GM12891 (cell line): ENCODE data around the gene TOR2A.

Source experiments
- DNase-seq: peaks from one replicate; pipeline ENCODE4 v3.0.0; 2011; ENCODE audit warnings: low spot score; ENCODE audit not compliant: insufficient read length
- FAIRE-seq: peaks from 2 replicates; lab custom pipeline; 2011; peaks lifted over from hg19 to GRCh38; lab: Jason Lieb, UNC
- PAX5 ChIP-seq: IDR thresholded peaks from 2 replicates; pipeline ENCODE4 v1.6.1; 2011; ENCODE audit warnings: low read length, moderate library complexity, mild to moderate bottlenecking; ENCODE audit not compliant: insufficient read depth, severe bottlenecking
- POLR2A ChIP-seq: IDR thresholded peaks from 2 replicates; pipeline ENCODE4 v1.6.1; 2011; ENCODE audit warnings: low read depth, low read length, control low read depth
- POLR2AphosphoS5 ChIP-seq: IDR thresholded peaks from 2 replicates; pipeline ENCODE4 v1.6.1; 2011; ENCODE audit warnings: low read depth, low read length, control low read depth
- POU2F2 ChIP-seq: IDR thresholded peaks from 2 replicates; pipeline ENCODE4 v1.6.1; 2011; ENCODE audit warnings: low read depth, mild to moderate bottlenecking, control low read depth, low read length, moderate library complexity
- SPI1 ChIP-seq: IDR thresholded peaks from 2 replicates; pipeline ENCODE4 v1.6.1; 2011; ENCODE audit warnings: low read depth, low read length, control low read depth
- TAF1 ChIP-seq: IDR thresholded peaks from 2 replicates; pipeline ENCODE4 v1.6.1; 2011; ENCODE audit warnings: low read depth, low read length, control low read depth

TOR2A gene

GRCh38 chr9:127712867-127713266, 22.2 kb downstream of the TOR2A start:
- TF ChIP-seq POLR2AphosphoS5 (no peak), SPI1 (no peak), POU2F2 (no peak), PAX5 (no peak), TAF1 (no peak), POLR2A (no peak)
- DNase-seq = no peak
- no peak for FAIRE-seq

GRCh38 chr9:127712371-127712770, 22.7 kb downstream of the TOR2A start:
- no peak for FAIRE-seq
- TF ChIP-seq PAX5 (no peak), POU2F2 (no peak), SPI1 (no peak)
- DNase-seq = no peak

- TF ChIP-seq POU2F2 (no peak), POLR2A (no peak), PAX5 (no peak), TAF1 (no peak), SPI1 (no peak), POLR2AphosphoS5 (no peak)
- FAIRE-seq = no peak
- no peak for DNase-seq
Observed at GRCh38 chr9:127711831-127712274, 23.2 kb downstream of the TOR2A start.

- TF ChIP-seq PAX5 (no peak), POLR2A (no peak), SPI1 (no peak), POLR2AphosphoS5 (no peak), TAF1 (no peak), POU2F2 (no peak)
- FAIRE-seq (peak; percentile 47), DNase-seq (no peak)
Observed at GRCh38 chr9:127711226-127711701, 23.8 kb downstream of the TOR2A start.

- no peak for TF ChIP-seq SPI1
- FAIRE-seq = no peak
- DNase-seq = no peak
Observed at GRCh38 chr9:127710204-127710783, 24.8 kb downstream of the TOR2A start.

- TF ChIP-seq TAF1 = no peak
- TF ChIP-seq POLR2AphosphoS5 = no peak
- no peak for TF ChIP-seq POU2F2
- no peak for DNase-seq
- FAIRE-seq = no peak
Observed at GRCh38 chr9:127708952-127709587, 26.0 kb downstream of the TOR2A start.

- FAIRE-seq (peak; percentile 59), DNase-seq (peak; percentile 62)
- TF ChIP-seq POLR2A (no peak), SPI1 (no peak), PAX5 (no peak), TAF1 (no peak), POLR2AphosphoS5 (no peak), POU2F2 (no peak)
Observed at GRCh38 chr9:127707766-127708165, 27.3 kb downstream of the TOR2A start.

GRCh38 chr9:127706836-127707241, 28.3 kb downstream of the TOR2A start, which contains the start of gene CFAP157:
CFAP157 (plus strand) TSS chr9:127706988; CDS start chr9:127707032, 44 bp downstream.
- FAIRE-seq (no peak), DNase-seq (no peak)
- TF ChIP-seq POLR2AphosphoS5 (no peak), PAX5 (no peak)

GRCh38 chr9:127705577-127706379, 29.3 kb downstream of the TOR2A start:
- TF ChIP-seq TAF1 (no peak), POU2F2 (no peak), POLR2AphosphoS5 (no peak), POLR2A (no peak), SPI1 (no peak), PAX5 (no peak)
- FAIRE-seq = no peak
- no peak for DNase-seq

GRCh38 chr9:127703289-127703946, 31.7 kb downstream of the TOR2A start:
- FAIRE-seq (no peak), DNase-seq (no peak)
- TF ChIP-seq POU2F2 (no peak), POLR2AphosphoS5 (no peak), POLR2A (no peak), TAF1 (no peak), PAX5 (no peak), SPI1 (no peak)
